Upper lobe of left lung (tissue), 6 donors: Measurements from ENCODE around the gene MOB3B. TPM values are rescaled to one million over a fixed set of nuclear protein-coding genes. Genes with fewer than 3 reads are reported as not detected.

Source experiments
- ATAC-seq, 2 donors: fragments of 200-7000 bp; cut with Tn5 transposase; one replicate each; pipeline ENCODE4 v1.9.1; 2022; ENCODE audit warnings: mild to moderate bottlenecking in 2 of 2, moderate library complexity in 2 of 2; ENCODE audit not compliant: low FRiP score in 2 of 2
- DNase-seq, 2 donors: peaks; one replicate each; pipeline ENCODE4 v3.0.0-alpha.2; 2019 to 2020
- H3K27ac ChIP-seq, 4 donors: fragments of 200-600 bp; sonication (generic); one replicate each; pipeline ENCODE4 v1.5.1; 2016 to 2019
- H3K27me3 ChIP-seq, 4 donors: fragments of 200-600 bp; sonication (generic); one replicate each; pipeline ENCODE4 v1.5.1; 2017 to 2019
- H3K36me3 ChIP-seq, 4 donors: fragments of 200-600 bp; sonication (generic); one replicate each; pipeline ENCODE4 v1.5.1; 2016 to 2019
- H3K4me1 ChIP-seq, 4 donors: fragments of 200-600 bp; sonication (generic); one replicate each; pipeline ENCODE4 v1.5.1; 2018 to 2019
- H3K4me3 ChIP-seq, 4 donors: fragments of 200-600 bp; sonication (generic); one replicate each; pipeline ENCODE4 v1.5.1; 2017 to 2019; ENCODE audit warnings: mild to moderate bottlenecking in 2 of 4, moderate library complexity in 1 of 4
- H3K9me3 ChIP-seq, 4 donors: fragments of 200-600 bp; sonication (generic); one replicate each; pipeline ENCODE4 v1.5.1; 2018 to 2019
- EP300 ChIP-seq, 4 donors: sonication (generic); formaldehyde crosslinking; IDR thresholded peaks; one replicate each; pipeline ENCODE4 v1.5.1; 2017; ENCODE audit warnings: antibody characterized with exemption in 4 of 4, control low read depth in 2 of 4
- POLR2A ChIP-seq, 4 donors: fragments of 450-650 bp; IDR thresholded peaks; one replicate each; pipeline ENCODE4 v1.5.1; 2016 to 2017; ENCODE audit warnings: antibody characterized with exemption in 4 of 4, mild to moderate bottlenecking in 2 of 4
- POLR2AphosphoS5 ChIP-seq, 2 donors: sonication (generic); formaldehyde crosslinking; IDR thresholded peaks; one replicate each; pipeline ENCODE4 v1.5.1; 2017; ENCODE audit warnings: antibody characterized with exemption in 2 of 2
- WGBS, 2 donors: methylation state at CpG; one replicate each; pipeline ENCODE4 v1.1.5; 2017 to 2018; 5-methylcytosine and 5-hydroxymethylcytosine counted together
- total RNA-seq, 6 donors: library from RNA; depleted of rRNA in 4 of 6; stranded (reverse); fragments of >200 nt in 4 of 6; gene quantifications; one replicate each; pipeline versions ENCODE4 v1.1.0 to v1.2.1, GENCODE V29; 2016 to 2021
- TF ChIP-seq, protein P1 (sequence below), 6 experiments: fragments of 450-650 bp in 4 of 6; fragments of 200-600 bp in 2 of 6; sonication (generic) in 2 of 6; IDR thresholded peaks; one replicate each; pipeline ENCODE4 v1.5.1; 2016 to 2019; ENCODE audit warnings: antibody characterized with exemption in 6 of 6
- donor health status: DM: no; HTN: no; CAD: no; lungs with moderate emphysema.
- donor health status: DM: no; HTN: yes; CAD: no; lungs with severe emphysema.

MOB3B gene
- total RNA-seq, 6 donors from 2014 or later, result 4.2 to 20.7 (median 8.3) TPM

- 85 to 95% methylated on average over 3 of the region's 3 CpGs for WGBS, 2 donors
- Histone ChIP-seq H3K9me3 (no peaks in the 10 kb centered on the region), H3K4me1 (peaks cover 27 to 44% (median 32%) of the 10 kb centered on the region in 4 donors), H3K36me3 (no peaks in the 10 kb centered on the region), H3K27ac (no peak overlapping the region), H3K4me3 (no peak overlapping the region), H3K27me3 (no peaks in the 10 kb centered on the region)
- DNase-seq (no peak), ATAC-seq (no peak)
- TF ChIP-seq POLR2AphosphoS5 (IDR thresholded peaks at IDR 0.05) (no peak), POLR2A (IDR thresholded peaks at IDR 0.05) (no peak), EP300 (IDR thresholded peaks at IDR 0.05) (no peak)
- TF ChIP-seq, protein P1, sequence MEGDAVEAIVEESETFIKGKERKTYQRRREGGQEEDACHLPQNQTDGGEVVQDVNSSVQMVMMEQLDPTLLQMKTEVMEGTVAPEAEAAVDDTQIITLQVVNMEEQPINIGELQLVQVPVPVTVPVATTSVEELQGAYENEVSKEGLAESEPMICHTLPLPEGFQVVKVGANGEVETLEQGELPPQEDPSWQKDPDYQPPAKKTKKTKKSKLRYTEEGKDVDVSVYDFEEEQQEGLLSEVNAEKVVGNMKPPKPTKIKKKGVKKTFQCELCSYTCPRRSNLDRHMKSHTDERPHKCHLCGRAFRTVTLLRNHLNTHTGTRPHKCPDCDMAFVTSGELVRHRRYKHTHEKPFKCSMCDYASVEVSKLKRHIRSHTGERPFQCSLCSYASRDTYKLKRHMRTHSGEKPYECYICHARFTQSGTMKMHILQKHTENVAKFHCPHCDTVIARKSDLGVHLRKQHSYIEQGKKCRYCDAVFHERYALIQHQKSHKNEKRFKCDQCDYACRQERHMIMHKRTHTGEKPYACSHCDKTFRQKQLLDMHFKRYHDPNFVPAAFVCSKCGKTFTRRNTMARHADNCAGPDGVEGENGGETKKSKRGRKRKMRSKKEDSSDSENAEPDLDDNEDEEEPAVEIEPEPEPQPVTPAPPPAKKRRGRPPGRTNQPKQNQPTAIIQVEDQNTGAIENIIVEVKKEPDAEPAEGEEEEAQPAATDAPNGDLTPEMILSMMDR (IDR thresholded peaks at IDR 0.05), result no peak
Measured at GRCh38 chr9:27538647-27539046, 9.0 kb upstream of the MOB3B start.

GRCh38 chr9:27537756-27538155 lies 8.1 kb upstream of the MOB3B start:
- H3K4me1 ChIP-seq, result peaks cover 27 to 44% (median 32%) of the 10 kb centered on the region in 4 donors
- ATAC-seq, result no peak
- WGBS, 2 donors, result 91 to 95% methylated on average over 1 of the region's 1 CpG

GRCh38 chr9:27537027-27537435 lies 7.4 kb upstream of the MOB3B start:
- WGBS, 2 donors, result 64 to 78% methylated on average over 7 of the region's 7 CpGs
- DNase-seq (peak in 1 of 2 donors; percentile 27), ATAC-seq (no peak)
- Histone ChIP-seq H3K4me3 (no peak overlapping the region), H3K9me3 (no peaks in the 10 kb centered on the region), H3K36me3 (no peaks in the 10 kb centered on the region), H3K27me3 (no peaks in the 10 kb centered on the region), H3K4me1 (peaks cover 27 to 44% (median 32%) of the 10 kb centered on the region in 4 donors), H3K27ac (no peak overlapping the region)
- TF ChIP-seq EP300 (IDR thresholded peaks at IDR 0.05) (no peak), POLR2A (IDR thresholded peaks at IDR 0.05) (no peak), POLR2AphosphoS5 (IDR thresholded peaks at IDR 0.05) (no peak)
- TF ChIP-seq, protein P1 (IDR thresholded peaks at IDR 0.05), result no peak

More at GRCh38 chr9:27537756-27538155, 8.1 kb upstream of the MOB3B start:
- Histone ChIP-seq H3K27ac (no peak overlapping the region), H3K36me3 (no peaks in the 10 kb centered on the region), H3K9me3 (no peaks in the 10 kb centered on the region), H3K4me3 (no peak overlapping the region), H3K27me3 (no peaks in the 10 kb centered on the region)
- DNase-seq, result no peak
- TF ChIP-seq POLR2AphosphoS5 (IDR thresholded peaks at IDR 0.05) (no peak), POLR2A (IDR thresholded peaks at IDR 0.05) (no peak), EP300 (IDR thresholded peaks at IDR 0.05) (no peak)
- TF ChIP-seq, protein P1 (IDR thresholded peaks at IDR 0.05), result no peak

DNA sequence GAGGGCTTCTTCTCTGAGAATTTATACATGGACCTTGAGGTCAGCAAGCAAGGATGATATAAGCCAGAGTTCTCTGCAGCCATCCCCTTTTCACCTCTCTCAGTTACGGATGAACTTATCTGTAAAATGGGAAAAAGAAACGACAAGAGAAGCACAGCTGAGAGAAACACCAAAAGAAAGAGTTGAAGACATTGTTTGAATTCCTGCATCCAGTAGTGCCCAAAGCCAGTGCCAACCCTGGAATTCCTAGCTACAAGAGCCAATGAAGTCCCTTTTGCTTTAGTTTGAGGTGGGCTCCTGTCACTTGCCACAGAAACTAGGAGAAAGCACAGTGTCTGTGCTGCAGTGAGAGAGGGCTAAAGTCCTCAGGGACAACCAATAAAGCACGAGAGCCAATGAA lies 6.6 kb upstream of the MOB3B start:
- no peak for TF ChIP-seq EP300 (IDR thresholded peaks at IDR 0.05)
- no peak for TF ChIP-seq POLR2AphosphoS5 (IDR thresholded peaks at IDR 0.05)
- TF ChIP-seq, protein P1 (IDR thresholded peaks at IDR 0.05), result no peak
- no peak for TF ChIP-seq POLR2A (IDR thresholded peaks at IDR 0.05)
- H3K4me3 ChIP-seq, result no peak overlapping the region
- DNase-seq (no peak), ATAC-seq (no peak)
- no peaks in the 10 kb centered on the region for H3K36me3 ChIP-seq
- 79 to 93% methylated on average over 3 of the region's 3 CpGs for WGBS, 2 donors
- H3K27me3 ChIP-seq, result no peaks in the 10 kb centered on the region
- H3K27ac ChIP-seq, result no peak overlapping the region
- H3K4me1 ChIP-seq, result peaks cover 27 to 44% (median 32%) of the 10 kb centered on the region in 4 donors
- H3K9me3 ChIP-seq, result no peaks in the 10 kb centered on the region

- Histone ChIP-seq H3K27me3 (no peaks in the 10 kb centered on the region), H3K4me3 (no peak overlapping the region), H3K9me3 (no peaks in the 10 kb centered on the region), H3K4me1 (peaks cover 24 to 40% (median 31%) of the 10 kb centered on the region in 4 donors), H3K27ac (peak overlapping the region in 1 of 4 donors; percentile 13), H3K36me3 (no peaks in the 10 kb centered on the region)
- DNase-seq, result peak in 1 of 2 donors; percentile 55
- WGBS, 2 donors, result 47 to 69% methylated on average over 3 of the region's 3 CpGs
- no peak for TF ChIP-seq EP300 (IDR thresholded peaks at IDR 0.05)
- TF ChIP-seq, protein P1 (IDR thresholded peaks at IDR 0.05), result peak in 1 of 6 experiments; percentile 20
- ATAC-seq, result no peak
Measured at GRCh38 chr9:27535701-27536118, 6.1 kb upstream of the MOB3B start.
